HG03432 (cell line): ENCODE data around the gene LENG1.

ENCODE experiments used
- ATAC-seq: cut with Tn5 transposase; IDR thresholded peaks from one replicate; pipeline ENCODE4 v1.9.1; 2021; ENCODE audit warnings: mild to moderate bottlenecking, moderate library complexity; ENCODE audit not compliant: unreplicated experiment

LENG1 gene

DNA sequence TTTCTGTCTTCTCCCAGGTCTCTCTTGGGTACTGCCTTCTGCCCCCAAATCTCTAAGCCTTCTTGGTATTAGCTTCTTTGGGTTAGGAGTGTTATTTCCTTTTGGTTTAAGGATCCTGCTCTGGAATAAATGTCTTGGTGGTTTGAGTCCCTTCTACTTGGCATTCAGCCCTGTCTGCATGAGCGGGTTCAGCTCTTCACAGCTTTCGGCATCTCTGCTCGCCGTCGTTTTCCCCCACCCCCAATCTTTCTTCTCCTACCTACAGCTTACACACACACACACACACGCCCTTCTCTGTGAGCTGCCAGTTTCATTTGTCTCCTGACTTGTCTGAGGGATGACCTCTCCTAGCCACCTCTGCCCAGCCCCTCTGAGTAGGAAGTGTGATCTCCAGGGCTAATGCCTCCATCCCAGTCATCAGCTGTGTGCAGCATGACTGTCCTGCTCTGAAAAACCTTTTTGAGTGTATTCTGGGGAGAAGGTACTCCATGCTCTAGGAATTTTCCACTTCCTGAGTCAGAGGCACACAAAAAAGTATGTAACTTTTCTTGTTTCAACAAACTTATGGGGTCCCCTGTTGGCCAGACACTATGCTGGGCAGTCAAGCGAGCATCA, 17.2 kb downstream of the LENG1 start:
- no peak for ATAC-seq

DNA sequence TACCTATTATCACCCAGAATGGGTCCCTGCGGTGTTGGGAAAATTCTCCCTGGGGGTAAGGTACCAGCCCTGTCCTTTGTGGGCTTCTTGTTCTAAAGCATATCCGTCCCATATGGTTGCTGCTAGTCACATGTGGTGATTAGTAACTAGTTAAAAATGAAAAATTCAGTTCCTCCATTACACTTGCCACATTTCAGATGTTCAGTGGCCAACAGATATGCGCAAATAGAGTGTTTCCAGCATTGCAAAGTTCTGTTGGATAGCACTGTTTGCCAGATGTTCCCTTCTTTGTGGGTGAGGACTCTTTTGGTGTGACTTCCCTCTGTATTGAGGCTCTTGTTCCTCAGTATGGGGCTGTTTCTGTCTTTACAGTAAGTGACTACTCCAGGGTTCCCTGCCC, 18.2 kb downstream of the LENG1 start:
- ATAC-seq = no peak

DNA sequence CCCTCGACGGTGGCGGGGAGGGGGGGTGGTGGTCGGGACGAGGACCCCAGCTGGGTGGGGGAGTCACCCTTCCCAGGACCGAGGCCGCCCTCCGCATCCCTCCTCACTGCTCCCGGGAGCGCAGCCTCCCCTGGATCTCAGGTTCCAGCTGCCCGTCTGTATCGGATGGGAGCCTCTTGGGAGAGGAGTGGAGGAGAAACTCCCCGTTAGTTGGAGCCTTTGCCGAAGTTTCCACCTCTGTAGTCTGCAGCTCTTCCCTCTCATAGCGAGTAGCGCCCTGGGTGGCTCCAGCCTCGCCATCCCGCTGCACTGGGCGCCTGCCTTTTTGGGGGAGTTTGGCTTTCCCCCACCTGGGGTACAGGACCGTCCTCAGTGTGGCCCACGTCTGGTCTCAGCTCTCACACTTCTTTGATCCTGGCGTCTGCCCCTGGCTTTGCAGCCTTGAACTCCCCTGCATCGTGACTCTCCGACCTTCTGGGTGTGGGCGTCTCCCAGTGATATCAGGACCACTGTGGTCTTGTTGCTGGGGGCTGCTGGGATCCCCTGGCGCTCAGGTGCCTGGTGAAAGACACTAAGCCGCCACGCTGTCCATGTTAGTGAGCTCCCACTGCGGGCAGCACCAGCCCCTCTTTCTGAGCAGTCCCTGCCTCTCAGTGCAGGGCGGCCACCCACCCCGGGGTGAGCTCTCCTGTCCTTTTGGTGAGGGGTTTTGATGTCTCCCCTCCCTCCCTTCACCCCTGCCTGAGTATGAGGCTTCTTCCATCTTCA, 20.8 kb downstream of the LENG1 start:
- no peak for ATAC-seq

DNA sequence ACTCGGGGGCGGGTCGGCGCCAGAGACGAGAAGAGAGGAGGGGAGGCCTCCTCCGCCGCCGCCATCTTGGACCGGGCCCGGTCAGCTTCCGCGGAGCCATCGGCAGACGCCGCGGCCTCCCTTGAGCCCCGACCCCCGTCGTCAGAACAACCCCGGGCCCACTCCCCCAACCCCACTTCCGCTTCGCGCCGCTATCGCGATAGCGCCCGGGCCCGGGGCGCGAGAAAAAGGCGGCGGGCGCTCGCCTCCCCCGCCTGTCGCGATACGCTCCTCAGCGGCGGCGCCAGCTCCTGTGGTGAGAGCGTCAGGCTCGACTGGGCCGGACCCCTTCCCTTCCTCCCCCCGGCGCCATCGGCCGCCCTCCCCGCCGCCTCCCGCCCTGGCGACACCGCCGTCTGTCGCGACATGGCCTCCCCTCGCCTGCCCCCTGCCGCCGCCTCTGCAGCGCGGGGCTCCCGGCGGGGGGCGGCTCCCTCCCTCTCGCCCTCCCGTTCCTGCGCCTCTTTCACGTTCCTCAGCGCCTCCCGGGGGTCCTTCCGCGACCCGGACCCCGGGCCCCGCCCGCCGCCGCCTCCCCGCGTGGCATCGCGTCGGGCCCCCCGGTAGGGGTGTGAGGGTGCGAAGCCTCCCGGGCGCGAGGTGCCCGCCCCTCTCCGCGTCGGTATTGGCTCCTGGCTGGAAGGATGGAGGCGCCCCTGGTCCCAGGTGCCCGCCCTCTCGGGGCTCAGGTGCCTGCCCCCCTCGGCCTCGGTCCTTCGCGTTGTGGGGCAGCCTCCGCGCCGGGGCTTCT, 21.6 kb downstream of the LENG1 start, which contains the start of gene CNOT3:
TSS of gene CNOT3 (plus strand) at position 64 of the 790 bp plus-strand sequence. CDS start 5,217 bp downstream, outside the sequence.
- no peak for ATAC-seq

DNA sequence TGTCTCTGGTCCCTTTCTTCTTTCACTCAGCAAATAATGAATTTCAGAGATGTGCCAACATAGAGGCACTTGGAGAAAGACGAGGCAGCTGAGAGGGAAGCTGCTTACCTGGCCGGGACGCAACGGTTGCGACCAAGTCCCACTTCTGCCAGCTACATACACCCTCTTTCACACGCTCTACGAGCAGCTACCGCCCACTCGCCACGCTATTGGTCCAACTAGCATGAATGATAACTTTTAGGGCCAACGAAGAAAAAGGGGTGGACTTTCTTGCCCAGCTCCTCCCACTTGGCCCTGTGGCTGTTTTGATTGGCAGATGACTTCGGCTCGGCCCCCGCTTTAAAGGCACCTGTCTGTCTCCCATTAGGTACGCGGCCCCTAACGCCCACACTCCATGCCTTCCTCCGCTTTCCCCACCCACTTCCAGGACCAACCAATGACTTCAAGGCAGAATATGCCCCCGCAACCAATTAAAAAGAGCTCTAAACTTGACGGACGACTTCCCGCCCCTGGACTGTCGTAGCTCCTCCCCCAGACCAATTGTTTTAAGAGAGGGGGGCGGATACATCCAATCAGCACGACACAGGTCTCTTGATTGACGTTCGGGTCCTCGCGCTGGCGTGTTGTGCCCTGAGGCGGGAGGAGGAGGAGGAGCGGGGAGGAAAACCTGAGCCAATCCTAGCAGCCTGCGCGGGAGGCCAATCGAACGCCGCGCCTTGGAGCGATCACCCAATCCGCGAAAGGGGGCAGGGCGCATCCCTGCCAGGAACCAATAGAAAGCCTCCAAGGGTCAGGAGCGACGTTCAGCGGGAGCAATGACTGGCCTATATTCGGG, 22.4 kb downstream of the LENG1 start:
- peak; percentile 83 for ATAC-seq

DNA sequence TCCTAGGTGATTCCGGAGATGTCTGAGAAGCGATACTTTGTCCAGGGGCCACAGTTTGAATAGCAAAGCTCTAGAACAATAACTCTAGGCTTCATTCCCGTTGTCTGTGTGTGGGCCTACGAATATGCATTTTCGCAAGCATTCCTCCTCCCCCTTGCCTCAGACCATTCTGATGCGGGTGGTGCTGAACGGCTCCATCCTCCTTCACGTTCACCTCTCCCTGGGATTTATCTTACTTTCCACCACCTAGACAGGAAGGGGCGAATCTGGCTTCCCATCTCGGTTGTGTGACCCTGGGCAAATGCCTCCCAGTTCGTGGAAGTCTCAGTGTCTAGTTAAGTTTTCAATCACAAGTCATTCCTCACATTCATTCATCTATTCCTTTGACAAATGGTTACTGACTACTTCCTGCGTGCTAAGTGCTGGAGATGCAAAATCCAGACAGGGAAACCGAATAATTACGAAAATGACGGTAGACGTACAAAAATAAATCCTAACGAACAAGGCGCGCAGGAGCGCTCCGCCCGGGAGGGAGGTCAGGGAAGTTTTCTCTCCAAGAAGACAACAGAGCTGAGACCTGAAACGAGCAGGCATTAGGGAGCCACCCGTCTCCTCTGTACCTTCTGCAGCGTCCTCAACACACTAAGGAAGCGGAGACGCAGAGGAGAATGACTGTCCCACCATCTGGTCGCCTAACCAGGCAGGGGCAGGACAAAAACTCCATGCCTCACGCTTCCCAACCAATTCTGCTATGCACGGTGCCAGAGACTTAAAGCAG, 23.2 kb downstream of the LENG1 start:
- ATAC-seq = no peak

DNA sequence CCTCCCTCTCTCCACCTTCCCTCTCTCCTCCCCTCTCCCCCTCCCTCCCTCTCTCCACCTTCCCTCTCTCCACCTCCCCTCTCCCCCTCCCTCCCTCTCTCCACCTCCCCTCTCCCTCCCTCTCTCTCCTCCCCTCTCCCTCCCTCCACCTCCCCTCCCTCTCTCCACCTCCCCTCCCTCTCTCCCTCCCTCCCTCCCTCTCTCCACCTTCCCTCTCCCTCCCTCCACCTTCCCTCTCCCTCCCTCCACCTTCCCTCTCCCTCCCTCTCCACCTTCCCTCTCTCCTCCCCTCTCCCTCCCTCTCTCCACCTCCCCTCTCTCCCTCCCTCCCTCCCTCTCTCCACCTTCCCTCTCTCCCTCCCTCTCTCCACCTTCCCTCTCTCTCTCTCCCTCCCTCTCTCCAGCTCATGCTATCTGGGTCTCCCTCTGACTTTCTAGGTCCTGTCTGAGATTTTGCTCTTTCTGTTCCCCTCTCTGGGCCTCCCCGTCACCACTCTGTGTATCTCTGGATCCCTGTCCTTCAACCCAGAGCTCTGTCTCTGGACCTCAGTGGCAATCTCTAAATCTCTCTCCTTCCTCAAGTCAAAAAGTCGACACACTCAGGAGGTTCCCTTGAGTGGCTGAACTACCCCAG, 25.4 kb downstream of the LENG1 start:
- ATAC-seq = no peak

DNA sequence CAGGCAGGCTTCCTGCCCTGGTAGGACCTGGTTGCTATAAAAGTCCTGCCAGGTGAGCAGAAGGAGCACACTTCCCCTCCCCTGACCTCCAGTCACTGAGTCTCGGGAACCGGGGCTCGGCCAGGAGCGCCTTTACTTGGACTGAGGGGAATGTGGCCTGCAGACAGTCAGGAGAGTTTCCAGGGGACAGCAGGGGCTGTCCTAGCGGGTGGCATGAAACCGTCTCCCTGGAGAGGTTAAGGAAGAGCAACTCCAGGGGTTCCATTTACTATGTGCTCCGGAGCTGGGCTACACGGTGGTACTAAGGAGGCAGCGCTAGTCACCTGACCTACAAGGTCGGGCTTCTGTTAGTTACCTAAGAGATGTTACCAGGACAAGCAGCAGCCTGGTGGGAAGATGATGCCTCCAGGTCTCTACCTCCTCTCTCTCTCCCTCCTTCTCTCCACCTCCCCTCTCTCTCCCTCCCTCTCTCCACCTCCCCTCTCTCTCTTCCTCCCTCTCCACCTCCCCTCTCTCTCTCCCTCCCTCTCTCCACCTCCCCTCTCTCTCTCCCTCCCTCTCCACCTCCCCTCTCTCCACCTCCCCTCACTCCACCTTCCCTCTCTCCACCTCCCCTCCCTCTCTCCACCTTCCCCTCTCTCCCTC, 26.1 kb downstream of the LENG1 start:
- ATAC-seq = no peak

DNA sequence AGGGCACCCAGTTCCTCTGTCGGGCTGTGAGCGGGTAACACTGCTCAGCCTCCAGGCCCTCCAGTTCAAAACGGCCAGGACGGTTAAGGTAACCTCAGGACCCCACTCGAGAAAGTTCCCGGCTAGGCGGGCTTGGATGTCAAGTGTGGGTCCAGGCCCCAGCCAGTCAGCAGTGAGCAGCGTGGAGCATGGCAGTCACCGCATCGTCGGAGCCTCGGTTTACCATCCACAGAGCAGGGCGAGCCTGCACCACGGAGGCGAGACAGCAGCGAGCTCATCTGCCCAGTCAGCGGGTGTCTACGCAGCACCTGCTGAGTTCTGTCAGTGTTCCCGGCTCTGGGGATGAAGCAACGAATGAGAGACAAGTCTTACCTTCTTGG, 29.9 kb downstream of the LENG1 start:
- ATAC-seq = no peak

DNA sequence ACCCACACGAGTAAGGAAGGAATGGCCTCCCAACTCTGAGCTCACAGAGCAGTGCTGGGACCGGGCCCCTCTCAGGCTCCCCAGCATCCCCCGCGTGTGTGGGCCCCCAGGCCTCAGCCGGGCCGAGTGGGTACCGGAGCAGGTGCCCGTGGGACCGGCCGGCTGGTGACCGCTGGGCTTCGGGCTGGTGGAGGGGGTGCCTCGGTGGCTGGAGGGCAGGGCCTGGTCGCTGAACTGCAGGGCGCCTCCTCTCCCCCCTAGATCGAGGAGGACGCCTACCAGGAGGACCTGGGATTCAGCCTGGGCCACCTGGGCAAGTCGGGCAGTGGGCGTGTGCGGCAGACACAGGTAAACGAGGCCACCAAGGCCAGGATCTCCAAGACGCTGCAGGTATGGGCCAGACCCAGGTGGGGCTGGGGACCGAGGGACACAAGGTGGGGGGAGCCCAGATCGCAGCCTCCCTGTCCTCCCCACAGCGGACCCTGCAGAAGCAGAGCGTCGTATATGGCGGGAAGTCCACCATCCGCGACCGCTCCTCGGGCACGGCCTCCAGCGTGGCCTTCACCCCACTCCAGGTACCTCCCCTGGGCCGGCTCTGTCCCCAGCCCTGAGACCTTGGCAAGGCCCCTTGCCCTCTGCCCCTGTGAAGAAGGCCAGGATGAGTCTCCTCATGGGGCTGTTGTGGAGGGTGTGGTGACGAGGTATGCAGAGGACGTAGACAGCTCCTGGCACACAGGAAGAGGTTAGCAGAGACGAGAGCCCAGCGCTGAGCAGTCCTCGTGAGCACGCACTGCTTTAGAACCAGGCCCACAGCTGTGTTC, 30.5 kb downstream of the LENG1 start:
- no peak for ATAC-seq

DNA sequence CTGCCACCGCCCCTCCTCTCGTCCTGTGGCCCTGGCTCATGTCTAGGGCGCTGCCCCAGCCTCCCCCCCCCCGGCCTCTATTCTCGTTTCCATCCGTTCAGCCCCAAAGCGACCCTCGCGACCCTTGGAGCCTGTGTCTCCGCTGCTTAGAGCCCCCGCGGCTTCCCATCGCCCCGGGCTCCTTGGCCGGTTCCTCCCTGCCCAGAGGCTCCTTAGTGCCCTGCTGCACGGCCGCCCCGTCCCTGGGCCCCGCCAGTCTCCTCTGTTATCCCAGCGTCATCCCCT, 31.1 kb downstream of the LENG1 start:
- ATAC-seq = no peak

DNA sequence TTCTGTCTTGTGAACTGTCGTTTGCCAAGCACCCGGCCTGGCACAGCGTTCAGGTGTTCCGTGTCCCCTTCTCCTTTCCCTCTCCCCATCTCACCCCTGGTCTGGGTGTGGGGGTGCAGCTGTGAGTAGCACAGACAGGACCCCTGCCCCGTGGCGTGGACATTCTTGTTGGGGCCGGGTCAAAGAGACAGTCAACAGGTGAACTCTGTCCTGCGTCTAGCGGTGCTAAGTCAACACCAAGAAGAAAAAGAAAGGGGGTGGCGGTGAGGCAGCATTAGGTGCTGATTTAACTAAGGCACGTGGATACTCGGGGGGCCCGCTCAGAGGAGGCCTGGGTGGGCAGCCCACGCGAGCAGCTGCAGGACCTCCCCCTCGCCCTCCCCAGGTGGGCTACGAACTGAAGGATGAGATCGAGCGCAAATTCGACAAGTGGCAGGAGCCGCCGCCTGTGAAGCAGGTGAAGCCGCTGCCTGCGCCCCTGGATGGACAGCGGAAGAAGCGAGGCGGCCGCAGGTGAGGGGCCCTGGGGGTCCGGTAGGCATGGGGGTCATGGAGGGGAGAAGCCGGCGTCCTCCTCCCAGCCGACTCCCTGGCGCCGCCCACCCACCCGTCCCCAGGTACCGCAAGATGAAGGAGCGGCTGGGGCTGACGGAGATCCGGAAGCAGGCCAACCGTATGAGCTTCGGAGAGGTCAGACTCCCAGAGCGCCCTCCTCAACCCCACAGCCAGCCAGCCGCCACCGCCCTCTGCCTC, 31.7 kb downstream of the LENG1 start:
- no peak for ATAC-seq

DNA sequence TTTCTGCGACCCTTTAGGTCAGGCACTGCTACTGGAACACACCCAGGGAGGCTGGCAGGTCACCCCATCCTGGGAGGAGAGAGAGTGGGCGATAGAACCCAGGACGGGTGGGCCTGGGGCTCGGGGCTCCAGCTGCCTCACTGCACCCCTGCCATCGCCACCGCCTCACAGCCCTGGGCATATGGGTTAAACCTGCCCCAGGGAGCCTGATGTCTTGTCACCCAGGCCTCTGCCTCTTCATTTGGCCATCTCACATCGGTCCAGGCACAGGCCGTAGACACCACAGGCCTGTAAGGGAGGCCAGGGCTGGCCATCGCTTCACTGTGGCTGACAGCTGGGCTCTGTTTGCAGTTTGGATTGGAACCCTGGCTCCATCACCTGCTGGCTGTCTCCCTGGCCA, 33.8 kb downstream of the LENG1 start:
- no peak for ATAC-seq

DNA sequence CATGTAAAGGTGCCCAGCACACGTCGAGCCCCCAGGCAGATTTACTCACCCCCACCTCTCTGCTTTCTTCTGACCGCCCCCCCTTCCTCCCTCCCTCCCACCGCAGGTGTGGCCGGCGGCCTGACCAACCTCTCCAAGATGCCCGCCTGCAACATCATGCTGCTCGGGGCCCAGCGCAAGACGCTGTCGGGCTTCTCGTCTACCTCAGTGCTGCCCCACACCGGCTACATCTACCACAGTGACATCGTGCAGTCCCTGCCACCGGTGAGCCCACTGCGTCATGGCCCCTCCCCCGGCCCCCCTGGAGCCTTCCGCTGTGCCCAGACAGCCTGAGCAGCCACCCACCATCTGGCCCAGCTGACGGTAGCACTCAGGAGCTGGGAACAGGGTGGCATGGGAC, 35.1 kb downstream of the LENG1 start:
- no peak for ATAC-seq

DNA sequence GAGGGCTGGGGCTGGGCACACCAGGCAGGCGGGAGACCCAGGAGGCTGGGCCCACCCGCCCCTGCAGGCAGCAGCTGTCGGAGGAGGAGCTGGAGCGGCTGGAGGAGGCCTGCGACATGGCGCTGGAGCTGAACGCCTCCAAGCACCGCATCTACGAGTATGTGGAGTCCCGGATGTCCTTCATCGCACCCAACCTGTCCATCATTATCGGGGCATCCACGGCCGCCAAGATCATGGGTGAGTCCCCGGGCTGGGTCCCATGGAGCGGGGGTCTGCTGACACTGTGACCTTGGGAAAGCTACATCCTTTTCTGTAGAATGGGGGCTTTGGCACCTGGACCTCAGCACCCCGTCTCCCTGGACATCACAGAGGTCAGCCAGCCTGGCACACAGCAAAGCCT, 35.8 kb downstream of the LENG1 start:
- no peak for ATAC-seq

DNA sequence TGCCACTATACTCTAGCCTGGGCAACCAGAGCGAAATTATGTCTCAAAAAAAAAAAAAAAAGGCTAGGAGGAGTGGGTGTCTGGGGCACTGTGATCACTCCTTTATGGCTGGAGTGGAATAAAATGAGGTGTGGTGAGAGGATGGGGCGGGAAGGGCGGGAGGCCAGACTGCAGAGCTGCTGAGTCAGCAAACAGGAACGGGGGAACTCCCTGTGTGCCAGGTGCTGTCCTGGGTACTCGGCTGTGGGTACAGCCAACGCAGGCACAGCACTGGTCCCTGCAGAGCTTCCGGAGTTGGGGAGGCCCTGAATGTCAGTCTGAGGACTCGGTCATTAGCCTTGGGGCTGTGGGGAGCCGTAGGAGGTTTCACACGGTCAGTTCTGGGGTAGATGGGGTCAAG, 38.3 kb downstream of the LENG1 start:
- no peak for ATAC-seq

DNA sequence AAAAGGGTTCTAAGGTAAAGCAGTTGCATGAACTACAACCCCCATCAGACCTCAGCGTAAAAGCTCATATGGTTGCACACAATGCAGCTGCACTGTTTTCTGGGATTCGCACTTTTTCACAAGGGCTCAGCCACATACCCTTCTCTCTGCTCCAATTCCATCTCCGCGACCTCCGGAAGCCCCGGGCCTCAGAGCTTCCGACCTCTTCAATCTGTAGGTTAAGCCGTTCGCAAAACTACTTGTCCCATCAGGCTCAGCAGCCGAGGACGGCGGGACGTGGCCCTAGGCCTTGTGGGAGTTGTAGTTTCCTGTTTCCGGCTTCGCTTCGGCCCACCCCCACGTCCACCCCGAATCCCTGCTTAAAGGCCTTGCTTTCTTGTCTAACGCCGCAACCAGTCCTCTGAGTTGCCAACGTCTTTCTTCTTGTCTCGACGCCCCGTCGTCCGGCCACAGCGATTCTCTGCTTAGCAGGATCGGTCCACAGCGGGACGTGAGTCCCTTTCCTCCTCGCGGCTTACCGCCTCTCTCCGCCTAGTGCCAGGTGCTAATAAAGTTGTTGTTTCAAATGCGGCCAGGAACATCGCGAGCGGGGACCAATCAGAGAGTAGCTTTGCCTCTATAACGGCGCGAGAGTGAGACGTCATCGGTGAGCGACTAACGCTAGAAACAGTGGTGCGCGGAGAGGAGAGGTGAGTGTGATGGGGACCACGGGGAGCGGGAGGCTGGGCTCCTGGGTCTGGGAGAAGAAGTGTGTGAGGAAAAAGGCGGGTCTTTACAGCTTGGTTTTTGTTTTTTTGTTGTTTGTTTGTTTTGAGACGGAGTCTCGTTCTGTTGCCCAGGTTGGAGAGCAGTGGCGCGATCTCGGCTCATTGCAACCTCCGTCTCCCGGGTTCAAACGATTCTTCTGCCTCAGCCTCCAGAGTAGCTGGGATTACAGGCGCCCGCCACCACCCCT, 44.1 kb downstream of the LENG1 start, which contains the start of the genes PRPF31 and TFPT:
TSS of gene PRPF31 (plus strand) at position 646 of the 955 bp plus-strand sequence. CDS start 2,525 bp downstream, outside the sequence.
TSS of gene TFPT (minus strand) at position 549 of the 955 bp plus-strand sequence. CDS start at position 161, 388 bp downstream.
- peak; percentile 82 for ATAC-seq
